Right renal cortex interstitium (tissue), 3 donors: ENCODE data around the gene ULBP1. TPM values are rescaled to one million over a fixed set of nuclear protein-coding genes. Genes with fewer than 3 reads are reported as not detected.
"Not testable (repeated sequence)": the region's sequence is repeated elsewhere in the genome, so short reads cannot be mapped to it uniquely, and the experiment has no call there.

Experiments used
- DNase-seq, 3 donors: peaks; one replicate each; pipeline ENCODE4 v3.0.0-alpha.2; 2013; ENCODE audit warnings: low read depth in 3 of 3, low spot score in 2 of 3
- polyA plus RNA-seq, 3 donors: library from polyadenylated mRNA; unstranded; fragments of 120-200 nt; gene quantifications; one replicate each; pipeline ENCODE4 v1.2.1, GENCODE V29; 2013; ENCODE audit not compliant: insufficient read length in 3 of 3

ULBP1 gene
- polyA plus RNA-seq, 3 donors, result 1.7 to 2.0 (median 1.9) TPM

- DNase-seq, result no peak
These were observed 32.2 kb upstream of the ULBP1 start for GRCh38 chr6:149931501-149931900.

DNA sequence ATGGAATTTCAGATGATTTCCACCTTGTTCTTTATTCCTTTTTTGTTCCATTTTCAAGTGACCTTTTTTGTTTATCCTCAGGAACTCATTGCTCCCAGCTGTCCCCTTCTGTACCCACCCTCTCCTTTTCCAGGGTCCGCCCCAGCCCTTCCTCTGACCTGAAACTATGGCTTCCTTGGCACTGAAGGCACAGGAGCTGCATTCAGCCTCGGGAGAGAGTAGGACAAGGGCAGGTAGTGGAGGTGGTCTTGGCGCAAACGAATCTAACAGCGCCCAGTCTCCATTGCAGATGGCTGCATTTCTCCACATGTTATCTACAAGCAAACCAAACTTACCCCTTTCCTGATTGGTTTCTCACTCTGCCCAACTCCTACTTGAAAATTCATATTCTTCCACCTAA lies 30.7 kb upstream of the ULBP1 start:
- no peak for DNase-seq

- DNase-seq, result no peak
These were observed 30.3 kb upstream of the ULBP1 start for GRCh38 chr6:149933461-149933860.

DNA sequence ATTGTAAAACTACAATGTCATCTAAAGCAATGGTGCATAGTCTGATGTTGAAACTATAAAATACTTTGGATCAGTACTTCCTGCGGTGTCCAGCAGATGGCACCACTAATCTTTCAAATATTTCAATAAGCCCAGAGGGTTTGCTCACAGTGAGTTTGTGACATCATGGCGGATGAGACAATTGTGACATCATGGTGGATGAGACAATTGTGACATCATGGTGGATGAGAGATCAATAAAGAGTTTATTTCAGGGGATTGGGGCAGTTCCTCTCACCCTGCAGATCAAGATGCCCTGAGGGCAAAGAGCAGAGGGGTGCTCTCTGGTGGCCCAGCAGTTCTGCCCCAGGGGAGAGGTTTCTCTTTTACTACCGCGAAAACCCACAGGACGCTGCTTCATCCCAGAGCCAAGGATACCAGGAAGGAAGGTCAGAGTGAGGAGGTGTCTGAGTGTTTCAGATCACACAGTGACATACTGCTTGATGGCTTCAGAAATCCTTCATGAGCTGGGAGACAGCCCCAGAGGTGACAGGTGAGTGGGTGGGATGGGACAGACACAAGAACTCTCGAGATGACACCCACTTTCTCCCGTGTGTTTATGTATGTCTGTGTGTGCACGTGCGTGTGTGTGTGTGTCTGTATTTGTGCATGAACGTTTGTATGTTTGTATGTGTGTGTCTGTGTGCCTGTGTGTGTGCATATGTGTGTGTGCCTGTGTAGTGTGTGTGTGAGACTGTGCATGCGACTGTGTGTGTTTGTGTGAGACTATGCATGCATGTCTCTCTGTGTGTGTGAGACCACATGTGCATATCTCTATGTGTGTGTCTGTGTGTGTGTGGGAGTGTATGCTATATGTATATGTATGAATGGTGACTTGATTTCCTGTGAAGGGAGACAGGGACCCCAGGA lies 29.2 kb upstream of the ULBP1 start:
- peak in 1 of 3 donors; percentile 63 for DNase-seq

- DNase-seq, result no peak
These were observed 28.5 kb upstream of the ULBP1 start for GRCh38 chr6:149935246-149935645.

DNA sequence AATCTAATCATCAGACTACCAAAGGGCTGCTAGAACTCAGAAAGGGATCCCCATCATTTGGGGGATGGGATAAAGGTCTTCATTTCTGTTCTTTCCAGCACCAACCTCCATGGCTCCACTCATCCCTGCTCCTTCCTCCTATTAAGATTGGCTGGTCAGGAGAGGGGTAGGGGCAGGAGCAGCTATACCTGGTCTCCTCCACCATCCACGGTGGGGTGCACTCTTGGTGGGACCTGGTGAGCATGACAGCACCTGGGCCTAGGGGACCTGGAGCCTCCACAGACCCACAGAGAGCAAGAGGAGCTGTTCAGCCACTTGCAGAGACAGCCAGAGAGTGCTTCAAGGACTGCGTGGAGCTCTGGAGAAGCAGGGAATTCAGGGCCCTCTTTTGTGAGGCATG lies 28.1 kb upstream of the ULBP1 start:
- no peak for DNase-seq

GRCh38 chr6:149936743-149937142 lies 27.0 kb upstream of the ULBP1 start:
- no peak for DNase-seq

DNA sequence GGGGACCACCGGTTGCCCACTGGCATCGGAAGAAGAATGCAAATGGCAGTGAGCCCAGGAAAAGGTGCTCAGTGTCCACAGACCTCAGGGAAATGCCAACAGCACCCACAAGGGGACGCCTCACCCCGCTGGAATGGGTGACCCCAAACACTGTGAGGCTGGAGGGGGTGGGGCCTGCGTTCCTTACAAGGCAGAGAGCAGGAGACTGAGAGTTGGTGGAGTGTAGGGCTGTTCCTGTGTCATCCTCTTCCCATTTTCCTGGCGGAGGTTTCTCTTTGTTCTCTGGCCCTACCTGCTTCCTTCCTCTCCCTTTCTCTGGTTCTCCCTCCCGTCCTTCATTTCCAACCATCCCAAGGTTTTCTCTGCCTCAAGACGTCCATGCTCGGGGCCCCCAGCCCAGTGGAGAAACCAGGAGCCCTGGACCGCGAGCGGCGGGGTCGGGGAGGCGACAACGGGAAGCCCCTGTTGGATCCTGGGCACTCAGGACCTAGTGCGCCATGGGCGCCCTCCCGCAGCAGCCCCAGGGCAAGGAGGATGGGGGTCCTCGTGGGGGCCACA lies 25.7 kb upstream of the ULBP1 start:
- not testable (repeated sequence) for DNase-seq

DNA sequence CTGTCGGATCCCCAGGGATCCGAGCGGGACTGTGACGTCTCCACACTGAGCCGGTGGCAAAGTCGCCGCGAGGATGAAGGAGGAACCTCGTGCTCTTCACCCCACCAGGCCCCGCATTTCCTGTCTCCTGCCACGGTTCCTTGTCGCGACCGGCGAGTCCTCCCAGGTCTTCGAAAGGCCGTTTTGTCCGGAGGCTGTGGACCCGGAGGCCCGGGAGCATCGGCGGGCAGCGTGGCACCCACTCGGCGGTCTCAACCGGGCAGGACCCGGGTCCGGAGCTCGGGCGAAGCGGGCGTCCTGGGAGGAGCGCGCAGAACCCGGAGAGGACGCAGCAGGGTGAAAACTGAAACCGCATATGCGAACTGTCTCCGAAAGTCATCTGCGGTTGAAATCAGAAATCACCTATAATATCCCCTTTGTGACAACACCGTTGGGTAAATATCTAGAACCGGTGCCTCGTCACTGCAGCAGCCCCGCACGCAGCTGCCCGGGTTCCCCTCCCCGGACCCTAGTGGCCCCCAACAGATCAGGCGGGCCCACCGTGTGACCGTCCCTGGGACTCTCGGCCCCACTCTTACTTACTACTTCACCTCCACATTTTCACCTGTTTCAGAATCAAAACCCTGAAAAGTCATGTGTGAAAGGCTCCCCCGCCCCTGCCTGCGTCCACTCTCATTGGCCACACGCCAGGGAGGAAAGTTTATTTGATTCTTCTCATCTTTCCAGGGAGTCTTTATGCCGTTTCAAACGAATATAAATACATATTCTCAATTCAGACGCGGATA lies 25.0 kb upstream of the ULBP1 start:
- no peak for DNase-seq

GRCh38 chr6:149939356-149939648 lies 24.4 kb upstream of the ULBP1 start:
- DNase-seq, result no peak

- DNase-seq, result no peak
These were observed 23.7 kb upstream of the ULBP1 start for GRCh38 chr6:149939909-149940671.

GRCh38 chr6:149940672-149940982 lies 23.1 kb upstream of the ULBP1 start:
- no peak for DNase-seq

- DNase-seq, result no peak
These were observed 21.9 kb upstream of the ULBP1 start, which contains the start of gene ULBP2 for GRCh38 chr6:149941583-149942460. ULBP2 (plus strand) TSS chr6:149942014; CDS start chr6:149942073, 59 bp downstream.

DNA sequence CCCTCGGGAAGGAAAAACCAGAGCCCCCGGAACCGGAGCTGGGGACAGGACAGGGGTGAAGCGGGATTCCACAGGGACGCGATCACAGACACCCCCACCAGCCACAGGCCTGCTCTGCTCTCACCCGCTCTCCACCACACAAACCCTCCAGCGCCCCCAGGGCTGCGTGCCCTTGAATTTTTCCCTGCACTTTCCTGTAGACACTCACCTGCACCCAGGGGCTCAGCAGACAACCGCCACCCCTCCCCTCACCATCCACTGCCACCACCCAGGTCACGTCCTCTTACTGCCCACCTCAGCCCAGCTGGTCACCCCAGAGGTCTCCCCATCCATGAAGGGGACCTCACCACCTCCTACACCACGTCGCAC lies 21.3 kb upstream of the ULBP1 start:
- no peak for DNase-seq

DNA sequence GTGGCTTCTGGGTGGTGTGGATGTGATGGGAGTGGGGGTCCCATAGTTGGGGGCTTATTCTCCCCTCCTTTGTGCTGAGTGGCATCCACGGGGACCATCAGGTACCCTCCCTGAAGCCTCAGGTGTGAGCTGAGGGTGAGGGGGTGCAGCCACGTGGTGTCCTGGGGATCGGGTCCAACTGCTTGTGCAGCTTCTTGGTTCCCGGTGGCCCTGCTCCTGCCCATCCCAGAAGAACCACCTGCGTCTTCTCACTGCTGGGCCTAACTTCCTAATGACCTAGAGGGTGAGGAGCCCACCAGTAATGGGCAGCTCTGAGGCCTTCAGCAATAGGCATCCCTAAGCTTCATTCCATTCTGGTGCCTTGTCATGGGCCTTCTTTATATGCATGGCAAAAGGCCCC lies 20.4 kb upstream of the ULBP1 start:
- DNase-seq, result not testable (repeated sequence)

GRCh38 chr6:149945276-149945675 lies 18.5 kb upstream of the ULBP1 start:
- DNase-seq, result not testable (repeated sequence)

- DNase-seq, result not testable (repeated sequence)
These were observed 17.1 kb upstream of the ULBP1 start for GRCh38 chr6:149946631-149947030.

GRCh38 chr6:149947533-149947932 lies 16.2 kb upstream of the ULBP1 start:
- DNase-seq, result not testable (repeated sequence)

DNA sequence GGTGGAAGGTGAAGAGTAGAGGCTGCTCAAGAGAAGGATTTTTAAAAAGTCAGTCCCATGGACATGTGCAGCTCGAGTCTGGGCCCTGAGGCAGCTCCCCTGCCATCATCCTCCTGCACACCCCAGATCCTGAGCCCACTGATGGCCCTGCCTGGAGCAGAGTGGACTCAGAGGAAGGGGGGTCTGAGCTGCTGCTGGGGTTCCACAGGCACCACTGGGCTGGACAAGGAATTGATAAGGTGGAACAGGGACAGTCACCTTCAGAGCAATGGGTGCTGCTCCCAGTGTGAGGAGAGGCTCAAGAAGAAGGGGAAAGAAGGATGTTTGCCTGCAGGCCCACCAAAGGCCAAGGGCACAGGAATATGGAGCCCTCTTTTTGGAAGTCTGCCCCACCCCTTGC lies 15.7 kb upstream of the ULBP1 start:
- no peak for DNase-seq

- no peak for DNase-seq
These were observed 15.1 kb upstream of the ULBP1 start for GRCh38 chr6:149948616-149949015.
